Liver (tissue), 9 donors: ENCODE results near the gene MYLK3. TPM values are rescaled to one million over a fixed set of nuclear protein-coding genes. Genes with fewer than 3 reads are reported as not detected.
A peak's percentile ranks its signal among the peaks of the same experiment; 100 is the strongest.

Source experiments
- DNase-seq: peaks from one replicate; pipeline ENCODE4 v3.0.0-alpha.2; 2017; ENCODE audit warnings: low spot score
- H3K27ac ChIP-seq, 2 donors: one replicate each; pipeline ENCODE4 v1.7.0; 2013; ENCODE audit warnings: inconsistent platforms in 2 of 2, low read length in 2 of 2, control low read depth in 1 of 2, low read depth in 1 of 2, mild to moderate bottlenecking in 1 of 2
- H3K27me3 ChIP-seq, 4 donors: one replicate each; pipeline versions ENCODE4 v1.6.1 to v1.7.0; 2013; ENCODE audit warnings: low read length in 3 of 4, inconsistent platforms in 1 of 4, mild to moderate bottlenecking in 1 of 4, moderate library complexity in 1 of 4; ENCODE audit not compliant: control insufficient read depth in 4 of 4, insufficient read depth in 4 of 4
- H3K36me3 ChIP-seq, 4 donors: one replicate each; pipeline versions ENCODE4 v1.6.1 to v1.7.0; 2013; ENCODE audit warnings: low read length in 3 of 4, mild to moderate bottlenecking in 3 of 4, low read depth in 1 of 4, moderate library complexity in 1 of 4; ENCODE audit not compliant: control insufficient read depth in 4 of 4, insufficient read depth in 3 of 4
- H3K4me1 ChIP-seq, 4 donors: one replicate each; pipeline versions ENCODE4 v1.6.1 to v1.7.0; 2013; ENCODE audit warnings: low read length in 3 of 4, mild to moderate bottlenecking in 3 of 4, moderate library complexity in 1 of 4; ENCODE audit not compliant: control insufficient read depth in 4 of 4, insufficient read depth in 4 of 4
- H3K4me3 ChIP-seq, 3 donors: one replicate each; pipeline versions ENCODE4 v1.6.1 to v1.7.0; 2013; ENCODE audit warnings: low read length in 3 of 3, control low read depth in 1 of 3, low read depth in 1 of 3, mild to moderate bottlenecking in 1 of 3
- H3K9ac ChIP-seq, 2 donors: one replicate each; pipeline ENCODE4 v1.7.0; 2013; ENCODE audit warnings: low read length in 2 of 2, mild to moderate bottlenecking in 2 of 2, moderate library complexity in 2 of 2, control low read depth in 1 of 2, low read depth in 1 of 2
- H3K9me3 ChIP-seq, 4 donors: one replicate each; pipeline versions ENCODE4 v1.6.1 to v1.7.0; 2013; ENCODE audit warnings: low read length in 3 of 4; ENCODE audit not compliant: control insufficient read depth in 4 of 4
- ATF3 ChIP-seq: IDR thresholded peaks from 2 replicates; pipeline ENCODE4 v1.6.1; 2016; ENCODE audit warnings: antibody characterized with exemption
- CTCF ChIP-seq: fragments of 150-350 bp; IDR thresholded peaks from 2 replicates; pipeline ENCODE4 v1.5.1; 2017; ENCODE audit warnings: improper control_type of control experiment, low read depth, low read length; ENCODE audit not compliant: missing input control
- FOXA1 ChIP-seq: IDR thresholded peaks from 2 replicates; pipeline ENCODE4 v1.6.1; 2016; ENCODE audit warnings: antibody characterized with exemption
- FOXA2 ChIP-seq: IDR thresholded peaks from 2 replicates; pipeline ENCODE4 v1.6.1; 2016; ENCODE audit warnings: antibody characterized with exemption
- GABPA ChIP-seq, 2 donors: IDR thresholded peaks in 1 of 2; conservative IDR thresholded peaks in 1 of 2; 2 replicates each; pipeline ENCODE4 v1.6.1; 2016; ENCODE audit warnings: antibody characterized with exemption in 2 of 2, mild to moderate bottlenecking in 1 of 2, moderate library complexity in 1 of 2
- HNF4A ChIP-seq, 2 donors: conservative IDR thresholded peaks; 2 replicates each; pipeline ENCODE4 v1.6.1; 2016; ENCODE audit warnings: antibody characterized with exemption in 2 of 2, mild to moderate bottlenecking in 2 of 2
- HNF4G ChIP-seq: IDR thresholded peaks from 2 replicates; pipeline ENCODE4 v1.6.1; 2016; ENCODE audit warnings: antibody characterized with exemption
- NR2F2 ChIP-seq: IDR thresholded peaks from 2 replicates; pipeline ENCODE4 v1.6.1; 2016; ENCODE audit warnings: antibody characterized with exemption
- RXRA ChIP-seq, 2 donors: IDR thresholded peaks; 2 replicates each; pipeline ENCODE4 v1.6.1; 2017 to 2018; ENCODE audit warnings: antibody characterized with exemption in 2 of 2, mild to moderate bottlenecking in 1 of 2
- TAF1 ChIP-seq: conservative IDR thresholded peaks from 2 replicates; pipeline ENCODE4 v1.6.1; 2016; ENCODE audit warnings: antibody characterized with exemption, mild to moderate bottlenecking
- WGBS: extraction: QIAGEN DNeasy Blood & Tissue Kit; methylation state at CpG from one replicate; pipeline ENCODE4 v1.1.7; 2013; 5-methylcytosine and 5-hydroxymethylcytosine counted together
- polyA plus RNA-seq, 2 donors: library from polyadenylated mRNA; stranded (reverse) in 1 of 2; unstranded in 1 of 2; fragments of 200-250 nt in 1 of 2; fragments of >200 nt in 1 of 2; fragmentation: Nextera tagmentation in 1 of 2; extraction: Ambion mirVana in 1 of 2; gene quantifications; one replicate each; pipeline versions ENCODE4 v1.2.1 to v1.2.3, GENCODE V29; 2013 to 2015
- total RNA-seq, 2 donors: library from RNA; depleted of rRNA; stranded (reverse); fragments of >200 nt; gene quantifications; one replicate each; pipeline ENCODE4 v1.2.3, GENCODE V29; 2014
- donor health status: healthy.
- donor health status: healthy.
- donor health status: healthy.
- donor health status: healthy.
- donor health status: healthy.

The MYLK3 gene
- total and polyA plus RNA-seq, 4 donors = 0.01 to 1.1 (median 0.23) TPM

- no peaks in the 10 kb centered on the region for H3K27me3 ChIP-seq
- H3K36me3 ChIP-seq = no peaks in the 10 kb centered on the region
- no peak overlapping the region for H3K9ac ChIP-seq
- 77% methylated on average over 12 of the region's 12 CpGs for WGBS
- TF ChIP-seq NR2F2 (no peak), GABPA (IDR thresholded peaks at IDR 0.05 in 1 of 2, conservative IDR thresholded peaks at IDR 0.05 in 1 of 2) (no peak), HNF4G (no peak), FOXA1 (no peak), HNF4A (conservative IDR thresholded peaks at IDR 0.05) (no peak)
- H3K4me3 ChIP-seq = no peak overlapping the region
- DNase-seq = no peak
- no peaks in the 10 kb centered on the region for H3K9me3 ChIP-seq
- H3K4me1 ChIP-seq = no peaks in the 10 kb centered on the region
- no peak overlapping the region for H3K27ac ChIP-seq
Observed at GRCh38 chr16:46763147-46763546, 15.0 kb upstream of the MYLK3 start.

- H3K9ac ChIP-seq = no peak overlapping the region
- no peaks in the 10 kb centered on the region for H3K36me3 ChIP-seq
- TF ChIP-seq FOXA2 (no peak), RXRA (IDR thresholded peaks at IDR 0.05) (no peak)
- no peak overlapping the region for H3K27ac ChIP-seq
- WGBS = 81% methylated on average over 3 of the region's 3 CpGs
- H3K4me3 ChIP-seq = no peak overlapping the region
- H3K4me1 ChIP-seq = no peaks in the 10 kb centered on the region
- no peak for DNase-seq
- H3K9me3 ChIP-seq = no peaks in the 10 kb centered on the region
- no peaks in the 10 kb centered on the region for H3K27me3 ChIP-seq
Observed at GRCh38 chr16:46762583-46762982, 14.4 kb upstream of the MYLK3 start.

GRCh38 chr16:46759309-46759708, 11.2 kb upstream of the MYLK3 start:
- H3K27me3 ChIP-seq = no peaks in the 10 kb centered on the region
- TF ChIP-seq FOXA1 (no peak), CTCF (no peak), HNF4G (no peak), ATF3 (no peak)
- no peaks in the 10 kb centered on the region for H3K4me1 ChIP-seq
- H3K27ac ChIP-seq = no peak overlapping the region
- no peak overlapping the region for H3K4me3 ChIP-seq
- DNase-seq = no peak
- H3K9me3 ChIP-seq = no peaks in the 10 kb centered on the region
- WGBS = 86% methylated on average over 5 of the region's 5 CpGs
- H3K36me3 ChIP-seq = no peaks in the 10 kb centered on the region
- H3K9ac ChIP-seq = no peak overlapping the region

GRCh38 chr16:46757339-46758050, 9.4 kb upstream of the MYLK3 start:
- Histone ChIP-seq H3K27me3 (no peaks in the 10 kb centered on the region), H3K9me3 (no peaks in the 10 kb centered on the region), H3K4me3 (no peak overlapping the region), H3K27ac (no peak overlapping the region), H3K4me1 (no peaks in the 10 kb centered on the region), H3K36me3 (no peaks in the 10 kb centered on the region), H3K9ac (no peak overlapping the region)
- DNase-seq = no peak
- no peak for TF ChIP-seq TAF1
- TF ChIP-seq NR2F2 = peak; percentile 42
- WGBS = 30% methylated on average over 21 of the region's 21 CpGs
